Measurements from ENCODE around the gene SEL1L. TPM values are rescaled to one million over a fixed set of nuclear protein-coding genes. Genes with fewer than 3 reads are reported as not detected.

The SEL1L gene
- total RNA-seq, 4 donors from 2014 or later = 19.0 to 38.3 (median 28.7) TPM

- H3K27ac ChIP-seq = no peak overlapping the region
- TF ChIP-seq POLR2A (IDR thresholded peaks at IDR 0.05) (no peak), CTCF (IDR thresholded peaks at IDR 0.05) (no peak)
- no peaks in the 10 kb centered on the region for H3K9me3 ChIP-seq
- no peaks in the 10 kb centered on the region for H3K27me3 ChIP-seq
- no peak overlapping the region for H3K4me3 ChIP-seq
- intact Hi-C loops (cut with DNase I) = no loop called here
- H3K4me1 ChIP-seq = peaks cover 0 to 5% (median 0%) of the 10 kb centered on the region in 3 donors
- H3K36me3 ChIP-seq = no peaks in the 10 kb centered on the region
- DNase-seq = no peak
- 89 to 91% methylated on average over 8 of the region's 8 CpGs for WGBS, 2 donors
Measured at GRCh38 chr14:81458352-81458751, 75.3 kb downstream of the SEL1L start.

GRCh38 chr14:81455390-81455789 lies 78.3 kb downstream of the SEL1L start:
- H3K27ac ChIP-seq = no peak overlapping the region
- H3K4me3 ChIP-seq = no peak overlapping the region
- 60 to 70% methylated on average over 5 of the region's 5 CpGs for WGBS, 2 donors
- DNase-seq = no peak
- TF ChIP-seq CTCF (IDR thresholded peaks at IDR 0.05) (no peak), POLR2A (IDR thresholded peaks at IDR 0.05) (no peak)
- intact Hi-C loops (cut with DNase I) = no loop called here
- H3K4me1 ChIP-seq = peaks cover 0 to 14% (median 4%) of the 10 kb centered on the region in 3 donors
- no peaks in the 10 kb centered on the region for H3K36me3 ChIP-seq
- no peaks in the 10 kb centered on the region for H3K9me3 ChIP-seq
- no peaks in the 10 kb centered on the region for H3K27me3 ChIP-seq

- TF ChIP-seq CTCF (IDR thresholded peaks at IDR 0.05) = no peak
- no peak for DNase-seq
- Histone ChIP-seq H3K4me3 (no peak overlapping the region), H3K9me3 (no peaks in the 10 kb centered on the region), H3K36me3 (no peaks in the 10 kb centered on the region), H3K27me3 (no peaks in the 10 kb centered on the region), H3K4me1 (peaks cover 0 to 20% (median 8%) of the 10 kb centered on the region in 3 donors), H3K27ac (no peak overlapping the region)
- 79 to 87% methylated on average over 5 of the region's 5 CpGs for WGBS, 2 donors
- intact Hi-C loops (cut with DNase I) = no loop called here
Measured at GRCh38 chr14:81454572-81455218, 79.0 kb downstream of the SEL1L start.

DNA sequence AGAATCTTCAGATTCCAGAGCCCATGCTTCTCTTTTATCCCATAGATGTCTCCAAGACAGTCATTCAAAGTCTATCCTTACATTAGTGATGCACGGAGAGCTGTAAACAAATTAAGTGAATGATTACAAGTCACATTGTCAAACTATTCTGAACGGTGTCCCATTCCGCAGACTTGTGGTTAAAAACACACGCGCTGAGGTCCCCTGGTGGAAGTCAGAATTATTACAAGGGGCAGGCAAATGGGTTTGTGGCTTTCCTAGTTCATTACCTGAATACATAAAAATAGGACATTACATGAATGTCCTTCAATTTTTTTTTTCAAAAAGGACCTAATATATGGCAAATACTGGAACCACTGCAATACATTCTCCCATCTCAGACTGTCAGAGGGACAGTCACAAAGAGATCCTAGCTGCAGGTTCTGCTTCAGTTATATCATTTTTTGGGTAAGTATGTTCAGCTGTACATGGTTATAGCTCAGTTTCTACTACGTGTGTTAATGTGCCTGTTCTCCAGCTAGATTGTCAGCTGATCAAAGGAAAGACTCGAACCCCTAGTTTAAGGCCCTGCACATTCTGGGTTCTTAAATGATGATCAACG lies 80.4 kb downstream of the SEL1L start:
- Histone ChIP-seq H3K9me3 (no peaks in the 10 kb centered on the region), H3K27ac (no peak overlapping the region), H3K4me1 (peaks cover 0 to 28% (median 15%) of the 10 kb centered on the region in 3 donors), H3K27me3 (no peaks in the 10 kb centered on the region), H3K4me3 (peak overlapping the region in 1 of 4 donors; percentile 33), H3K36me3 (no peaks in the 10 kb centered on the region)
- WGBS, 2 donors = 15 to 19% methylated on average over 8 of the region's 8 CpGs
- TF ChIP-seq CTCF (IDR thresholded peaks at IDR 0.05) (peak; percentile 41 to 95 (median 92)), POLR2A (IDR thresholded peaks at IDR 0.05) (no peak)
- intact Hi-C loops (cut with DNase I) = loop anchor here (2.0 kb wide), 1 partner anchor 188 kb away; no protein-coding TSS in a partner anchor
- DNase-seq = no peak

DNA sequence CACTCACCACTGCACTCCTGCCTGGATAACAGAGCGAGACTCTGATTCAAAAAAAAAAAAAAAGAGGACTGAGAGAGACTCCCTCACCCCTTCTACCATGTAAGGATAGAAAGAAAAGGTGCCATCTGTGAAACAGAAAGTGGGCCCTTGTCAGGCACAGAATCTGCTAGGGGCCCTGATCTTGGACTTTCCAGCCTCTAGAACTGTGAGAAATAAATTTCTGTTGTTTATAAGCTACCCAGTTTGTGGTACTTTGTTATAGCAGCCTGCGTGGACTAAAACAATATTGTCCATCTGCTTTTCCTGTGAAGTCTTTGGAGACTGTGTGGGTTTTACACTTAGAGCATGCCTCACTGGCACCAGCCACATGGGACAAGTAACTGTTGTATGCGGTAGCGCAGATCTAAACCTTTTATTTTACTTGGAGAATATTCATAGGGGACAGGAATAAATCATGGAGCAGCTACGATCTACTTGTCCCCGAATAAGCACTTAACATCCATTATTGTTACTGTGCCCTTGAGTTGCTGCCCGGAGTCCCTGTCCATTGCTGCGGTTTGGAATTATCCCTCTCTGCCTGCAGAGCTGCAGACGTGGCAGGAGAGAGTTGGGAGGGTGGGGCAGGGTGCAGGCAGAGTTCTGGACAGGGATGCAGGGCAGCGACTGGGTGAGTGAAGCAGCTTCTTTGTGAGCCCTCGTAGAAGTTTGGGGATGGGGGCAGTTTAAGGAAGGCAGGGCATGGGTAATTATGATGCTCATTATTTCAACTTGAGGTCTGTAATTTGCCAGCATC lies 81.1 kb downstream of the SEL1L start:
- Histone ChIP-seq H3K36me3 (no peaks in the 10 kb centered on the region), H3K4me3 (peak overlapping the region in 1 of 4 donors; percentile 33), H3K27me3 (no peaks in the 10 kb centered on the region), H3K27ac (no peak overlapping the region), H3K4me1 (peaks cover 0 to 28% (median 15%) of the 10 kb centered on the region in 3 donors), H3K9me3 (no peaks in the 10 kb centered on the region)
- no peak for TF ChIP-seq CTCF (IDR thresholded peaks at IDR 0.05)
- no peak for TF ChIP-seq POLR2A (IDR thresholded peaks at IDR 0.05)
- intact Hi-C loops (cut with DNase I) = loop anchor here (2.0 kb wide), 1 partner anchor 188 kb away; no protein-coding TSS in a partner anchor
- DNase-seq = no peak
- 66% methylated on average over 10 to 11 of the region's 11 CpGs for WGBS, 2 donors
